GM18505 (cell line): ENCODE measurements around the gene WDR59.
"Not testable (repeated sequence)": the region's sequence is repeated elsewhere in the genome, so short reads cannot be mapped to it uniquely, and the experiment has no call there.

Source experiments
- ATAC-seq: cut with Tn5 transposase; IDR thresholded peaks from one replicate; pipeline ENCODE4 v1.9.1; 2021; ENCODE audit not compliant: unreplicated experiment
- POLR2A ChIP-seq: IDR thresholded peaks from 4 replicates; pipeline ENCODE4 v1.6.1; 2011; ENCODE audit warnings: borderline replicate concordance; ENCODE audit not compliant: insufficient read depth, insufficient read length; ENCODE audit errors: extremely low read depth

The WDR59 gene

GRCh38 chr16:75019586-75019985, 34.7 kb upstream of the WDR59 start:
- ATAC-seq = no peak
- TF ChIP-seq POLR2A = no peak

- ATAC-seq = no peak
- TF ChIP-seq POLR2A = no peak
Measured at GRCh38 chr16:75019007-75019406, 34.1 kb upstream of the WDR59 start.

GRCh38 chr16:75017670-75018525, 33.0 kb upstream of the WDR59 start:
- no peak for ATAC-seq

GRCh38 chr16:75016451-75017081, 31.6 kb upstream of the WDR59 start:
- ATAC-seq = not testable (repeated sequence)

More at GRCh38 chr16:75017670-75018525, 33.0 kb upstream of the WDR59 start:
- no peak for TF ChIP-seq POLR2A

GRCh38 chr16:75014318-75014717, 29.4 kb upstream of the WDR59 start:
- no peak for TF ChIP-seq POLR2A

GRCh38 chr16:75013123-75013522, 28.2 kb upstream of the WDR59 start:
- not testable (repeated sequence) for ATAC-seq

More at GRCh38 chr16:75014318-75014717, 29.4 kb upstream of the WDR59 start:
- no peak for ATAC-seq

GRCh38 chr16:75012380-75013081, 27.6 kb upstream of the WDR59 start:
- TF ChIP-seq POLR2A = no peak
- ATAC-seq = no peak

- ATAC-seq = peak; percentile 66
- no peak for TF ChIP-seq POLR2A
Measured at GRCh38 chr16:75011634-75012307, 26.8 kb upstream of the WDR59 start.

GRCh38 chr16:75010427-75010826, 25.5 kb upstream of the WDR59 start:
- ATAC-seq = no peak
- no peak for TF ChIP-seq POLR2A

GRCh38 chr16:75007443-75007842, 22.5 kb upstream of the WDR59 start:
- no peak for ATAC-seq
- no peak for TF ChIP-seq POLR2A

- no peak for TF ChIP-seq POLR2A
- no peak for ATAC-seq
Measured at GRCh38 chr16:75005697-75006096, 20.8 kb upstream of the WDR59 start.

- no peak for ATAC-seq
- TF ChIP-seq POLR2A = no peak
Measured at GRCh38 chr16:75004460-75004859, 19.5 kb upstream of the WDR59 start.

GRCh38 chr16:75003931-75004330, 19.0 kb upstream of the WDR59 start:
- ATAC-seq = no peak

GRCh38 chr16:75002474-75002873, 17.6 kb upstream of the WDR59 start:
- no peak for TF ChIP-seq POLR2A

More at GRCh38 chr16:75003931-75004330, 19.0 kb upstream of the WDR59 start:
- TF ChIP-seq POLR2A = no peak

More at GRCh38 chr16:75002474-75002873, 17.6 kb upstream of the WDR59 start:
- ATAC-seq = no peak
